Islet precursor cell (in vitro differentiated cells): Measurements from ENCODE around the gene EFNB3.

Source experiments
- DNase-seq: peaks from one replicate; pipeline ENCODE4 v3.0.0-alpha.2; 2018

EFNB3 gene

GRCh38 chr17:7720125-7720524 is 15.1 kb downstream of the EFNB3 start:
- peak; percentile 51 for DNase-seq

GRCh38 chr17:7721612-7722011 is 16.6 kb downstream of the EFNB3 start:
- peak; percentile 50 for DNase-seq

GRCh38 chr17:7727886-7728285 is 22.9 kb downstream of the EFNB3 start:
- DNase-seq = no peak

DNA sequence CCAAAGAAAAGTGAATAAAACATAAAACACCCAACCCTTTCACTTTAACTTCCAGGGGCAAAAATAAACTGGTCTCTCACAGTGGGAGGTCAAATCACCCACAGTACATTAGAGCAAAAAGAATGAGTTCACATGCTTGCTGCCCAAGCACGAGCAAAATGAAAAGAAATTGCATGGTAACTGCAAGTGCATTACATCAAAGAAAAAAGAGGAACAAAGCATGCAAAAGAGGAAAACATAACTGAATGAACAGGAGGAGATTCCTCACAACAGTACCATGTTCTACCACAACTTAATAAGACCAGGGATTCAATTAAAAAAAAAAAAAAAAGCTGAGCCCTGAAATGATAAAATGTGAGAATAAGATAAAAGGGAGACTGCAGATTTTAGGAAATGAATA is 24.8 kb downstream of the EFNB3 start:
- no peak for DNase-seq

GRCh38 chr17:7732981-7733539 is 28.1 kb downstream of the EFNB3 start:
- no peak for DNase-seq

DNA sequence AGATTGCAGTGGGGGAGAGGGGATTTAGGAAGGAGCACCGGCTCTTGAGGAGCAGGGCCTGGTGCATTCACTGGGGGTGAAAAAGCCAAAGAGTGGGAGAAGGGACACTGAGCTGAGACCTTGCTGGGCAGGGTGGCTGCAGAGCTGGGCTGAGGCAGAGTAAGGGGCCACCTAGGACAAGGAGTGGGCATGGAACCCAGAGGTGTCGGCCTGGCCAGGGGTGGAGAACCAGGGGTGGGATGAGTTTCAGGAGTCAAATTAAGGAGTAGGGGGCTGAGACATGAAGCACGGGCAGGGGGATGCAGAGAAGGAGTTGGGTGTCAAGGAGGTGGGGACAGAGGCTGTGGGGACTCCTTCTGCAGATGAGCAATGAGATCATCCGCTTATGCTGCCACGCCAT is 32.6 kb downstream of the EFNB3 start:
- no peak for DNase-seq

DNA sequence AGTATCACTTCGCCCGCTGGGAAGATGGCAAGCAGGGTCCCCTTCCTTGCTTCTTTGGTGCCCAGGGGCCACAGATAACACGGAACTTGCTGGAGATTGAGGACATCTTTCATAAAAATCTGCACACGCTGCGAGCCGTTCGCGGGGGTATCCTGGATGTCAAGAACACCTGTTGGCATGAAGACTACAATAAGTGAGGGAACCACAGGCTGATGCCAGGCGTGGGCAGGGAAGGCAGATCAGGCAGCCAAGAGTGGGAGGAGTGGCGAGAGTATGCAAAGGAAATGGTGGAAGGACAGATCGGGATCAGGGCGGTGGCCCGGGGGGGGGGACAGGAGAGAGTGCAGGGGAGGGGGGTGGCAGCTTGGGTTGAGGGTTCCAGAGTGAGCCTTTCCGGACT is 34.7 kb downstream of the EFNB3 start:
- no peak for DNase-seq

GRCh38 chr17:7740481-7741001 is 35.5 kb downstream of the EFNB3 start:
- no peak for DNase-seq

GRCh38 chr17:7742729-7743128 is 37.7 kb downstream of the EFNB3 start:
- DNase-seq = no peak

DNA sequence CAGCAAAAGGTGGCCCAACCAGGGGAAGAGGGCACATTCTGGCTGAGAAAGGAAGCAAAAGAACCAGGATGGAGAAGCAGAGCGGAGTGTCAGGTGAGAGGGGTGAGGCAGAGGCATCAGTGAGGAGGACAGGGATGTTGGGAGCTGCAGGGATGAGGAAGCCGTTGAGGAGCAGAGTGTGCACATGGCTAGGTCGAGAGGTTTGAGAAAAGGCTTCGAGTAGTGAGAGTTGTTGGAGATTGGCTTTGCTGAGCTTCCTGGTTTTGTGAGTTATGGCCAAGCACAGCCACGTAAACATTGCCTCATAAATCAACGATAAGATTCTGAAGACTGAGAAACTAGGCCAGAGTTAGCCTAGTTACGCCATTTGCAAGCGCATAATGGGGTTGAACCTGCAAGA is 39.4 kb downstream of the EFNB3 start:
- no peak for DNase-seq

GRCh38 chr17:7745748-7746470 is 40.9 kb downstream of the EFNB3 start:
- DNase-seq = peak; percentile 90

GRCh38 chr17:7747635-7748071 is 42.7 kb downstream of the EFNB3 start:
- no peak for DNase-seq

- peak; percentile 84 for DNase-seq
Observed at GRCh38 chr17:7748076-7748775, 43.2 kb downstream of the EFNB3 start.

GRCh38 chr17:7750321-7750821 is 45.4 kb downstream of the EFNB3 start:
- no peak for DNase-seq

DNA sequence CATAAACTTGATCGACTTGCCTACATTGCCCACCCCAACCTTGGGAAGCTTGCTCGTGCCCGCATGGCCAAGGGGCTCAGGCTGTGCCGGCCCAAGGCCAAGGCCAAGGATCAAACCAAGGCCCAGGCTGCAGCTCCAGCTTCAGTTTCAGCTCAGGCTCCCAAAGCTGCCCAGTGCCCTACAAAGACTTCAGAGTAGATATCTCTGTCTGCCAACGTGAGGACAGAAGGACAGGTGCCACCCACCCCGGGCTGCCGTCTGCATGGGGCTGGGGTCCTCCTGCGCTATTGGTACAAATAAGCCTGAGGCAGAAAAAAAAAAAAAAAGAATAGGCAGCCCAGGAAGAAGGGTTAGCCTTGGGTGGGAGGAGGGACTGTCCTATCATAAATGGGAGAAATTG is 49.7 kb downstream of the EFNB3 start:
- no peak for DNase-seq

DNA sequence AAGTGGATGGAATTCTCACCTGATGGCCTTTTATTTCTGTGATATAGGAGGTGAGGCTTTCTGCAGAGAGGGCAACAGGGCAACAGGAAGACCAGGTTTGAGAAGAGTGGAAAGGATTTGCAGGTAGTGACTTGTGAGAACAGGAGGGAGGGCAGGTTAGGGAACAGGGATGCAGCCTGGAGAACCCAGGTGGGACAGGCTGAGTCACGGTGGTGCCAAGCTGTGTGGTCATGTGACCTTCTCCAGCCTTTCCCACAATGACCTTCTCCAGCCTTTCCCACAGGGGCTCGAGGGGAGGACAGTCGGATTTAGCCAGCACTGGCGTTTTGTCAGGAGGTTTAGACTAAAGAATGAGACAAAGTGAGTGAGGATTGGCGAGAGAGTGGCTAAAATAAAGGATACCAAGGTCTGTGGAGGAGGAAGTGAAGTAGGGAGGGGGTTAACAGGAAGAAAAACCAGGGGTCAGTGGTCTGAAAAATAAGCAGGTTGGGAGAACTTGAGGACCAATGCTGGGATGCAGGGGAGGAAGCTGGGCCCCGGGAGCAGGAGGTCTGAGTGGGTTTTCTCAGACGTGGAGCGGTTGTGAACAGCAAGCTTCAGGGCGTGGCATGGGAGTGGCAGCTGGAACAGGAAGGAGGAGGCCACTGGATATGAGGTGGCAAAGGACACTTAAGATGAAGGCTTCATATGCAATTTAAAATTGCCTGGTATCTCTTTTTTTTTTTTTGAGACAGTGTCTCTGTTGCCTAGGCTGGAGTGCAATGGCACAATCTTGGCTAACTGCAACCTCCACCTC is 50.3 kb downstream of the EFNB3 start:
- DNase-seq = no peak

DNA sequence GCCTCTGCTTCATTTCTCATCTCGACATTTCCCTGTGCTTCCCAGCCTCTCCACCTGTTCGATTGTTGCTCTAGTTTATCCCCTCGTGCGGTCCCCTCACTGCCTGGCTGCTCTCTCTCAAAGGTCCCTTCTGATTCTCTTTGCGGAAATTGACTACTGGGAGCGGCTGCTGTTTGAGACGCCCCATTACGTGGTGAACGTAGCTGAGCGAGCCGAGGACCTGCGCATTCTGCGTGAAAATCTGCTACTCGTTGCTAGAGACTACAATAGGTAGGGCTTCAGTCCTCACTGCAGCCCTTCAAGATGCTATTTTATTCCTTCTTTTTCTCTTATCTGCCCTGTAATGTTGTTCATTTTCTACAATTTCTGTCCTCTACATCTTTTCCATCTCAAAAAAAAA is 52.0 kb downstream of the EFNB3 start:
- no peak for DNase-seq
